ENCODE data around the gene IGSF21. TPM values are rescaled to one million over a fixed set of nuclear protein-coding genes. Genes with fewer than 3 reads are reported as not detected.

The IGSF21 gene
- total and polyA plus RNA-seq, 4 donors, result 0.31 to 1.5 (median 0.88) TPM

DNA sequence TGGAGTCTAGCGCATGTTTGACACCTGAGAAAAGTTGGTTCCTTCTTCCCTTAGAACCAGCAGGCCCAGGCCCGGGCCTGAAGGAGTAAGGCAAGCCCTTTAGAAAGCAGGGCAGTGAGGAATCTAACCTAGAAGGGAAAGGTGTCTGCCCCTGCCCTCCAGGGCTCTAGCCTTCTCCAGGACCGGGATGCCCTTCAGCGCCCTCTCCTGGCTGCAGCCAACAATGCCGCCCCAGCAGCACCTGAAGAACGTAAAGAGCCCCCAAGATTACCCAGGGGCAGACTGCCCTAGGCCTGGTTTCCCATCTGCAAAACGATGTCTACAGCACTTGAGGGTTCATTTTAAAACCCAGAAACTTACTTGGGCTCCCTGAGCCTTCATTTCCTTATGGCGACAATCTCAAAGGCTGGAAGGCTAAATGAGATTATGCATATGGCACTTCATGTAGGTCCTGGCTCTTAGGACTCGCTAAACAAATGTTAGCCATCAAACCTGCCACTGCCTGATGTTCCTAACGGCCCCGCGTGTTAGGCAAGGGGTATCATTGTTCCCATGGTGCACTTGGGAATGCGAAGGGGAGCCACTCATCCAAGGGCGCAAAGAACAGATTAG is 266.4 kb downstream of the IGSF21 start:
- Histone ChIP-seq H3K4me1 (ENCODE audit: control insufficient read depth in 4 of 4, insufficient read depth in 4 of 4, low read length in 3 of 4) (no peaks in the 10 kb centered on the region), H3K9ac (ENCODE audit: low read depth in 1 of 2, low read length in 2 of 2) (no peak overlapping the region), H3K27ac (ENCODE audit: low read depth in 1 of 2, low read length in 2 of 2) (no peak overlapping the region), H3K36me3 (ENCODE audit: control insufficient read depth in 4 of 4, insufficient read depth in 3 of 4, low read depth in 1 of 4, low read length in 3 of 4) (no peaks in the 10 kb centered on the region), H3K4me3 (ENCODE audit: low read depth in 1 of 3, low read length in 3 of 3) (no peak overlapping the region), H3K27me3 (ENCODE audit: control insufficient read depth in 4 of 4, insufficient read depth in 4 of 4, low read length in 3 of 4) (no peaks in the 10 kb centered on the region), H3K9me3 (ENCODE audit: control insufficient read depth in 4 of 4, low read length in 3 of 4) (peaks cover 0 to 1% (median 0%) of the 10 kb centered on the region in 4 donors)
- WGBS, result 59% methylated on average over 14 of the region's 14 CpGs
- DNase-seq (ENCODE audit: low spot score), result no peak
- TF ChIP-seq, protein P1, sequence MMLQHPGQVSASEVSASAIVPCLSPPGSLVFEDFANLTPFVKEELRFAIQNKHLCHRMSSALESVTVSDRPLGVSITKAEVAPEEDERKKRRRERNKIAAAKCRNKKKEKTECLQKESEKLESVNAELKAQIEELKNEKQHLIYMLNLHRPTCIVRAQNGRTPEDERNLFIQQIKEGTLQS (IDR thresholded peaks at IDR 0.05), result no peak
- TF ChIP-seq HNF4A (conservative IDR thresholded peaks at IDR 0.05), result no peak
- no peak for TF ChIP-seq RAD21 (IDR thresholded peaks at IDR 0.05)
- TF ChIP-seq, protein P2, sequence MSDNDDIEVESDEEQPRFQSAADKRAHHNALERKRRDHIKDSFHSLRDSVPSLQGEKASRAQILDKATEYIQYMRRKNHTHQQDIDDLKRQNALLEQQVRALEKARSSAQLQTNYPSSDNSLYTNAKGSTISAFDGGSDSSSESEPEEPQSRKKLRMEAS (IDR thresholded peaks at IDR 0.05), result no peak
- TF ChIP-seq YY1 (IDR thresholded peaks at IDR 0.05), result no peak
- no peak for TF ChIP-seq FOXA1 (IDR thresholded peaks at IDR 0.05)

DNA sequence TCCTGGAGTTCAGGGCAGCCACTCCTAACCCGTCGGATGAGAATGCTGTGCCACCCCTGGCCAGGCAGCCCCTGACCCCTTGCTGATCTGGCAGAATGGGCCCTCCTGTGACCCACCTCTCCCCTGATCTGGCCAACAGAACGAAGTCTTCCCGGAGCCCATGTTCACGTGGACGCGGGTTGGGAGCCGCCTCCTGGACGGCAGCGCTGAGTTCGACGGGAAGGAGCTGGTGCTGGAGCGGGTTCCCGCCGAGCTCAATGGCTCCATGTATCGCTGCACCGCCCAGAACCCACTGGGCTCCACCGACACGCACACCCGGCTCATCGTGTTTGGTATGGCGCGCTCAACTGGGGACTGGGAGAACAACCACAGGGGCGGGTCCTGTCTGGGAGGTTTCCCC is 269.1 kb downstream of the IGSF21 start:
- no peak for DNase-seq (ENCODE audit: low spot score)
- 89% methylated on average over 24 of the region's 24 CpGs for WGBS

DNA sequence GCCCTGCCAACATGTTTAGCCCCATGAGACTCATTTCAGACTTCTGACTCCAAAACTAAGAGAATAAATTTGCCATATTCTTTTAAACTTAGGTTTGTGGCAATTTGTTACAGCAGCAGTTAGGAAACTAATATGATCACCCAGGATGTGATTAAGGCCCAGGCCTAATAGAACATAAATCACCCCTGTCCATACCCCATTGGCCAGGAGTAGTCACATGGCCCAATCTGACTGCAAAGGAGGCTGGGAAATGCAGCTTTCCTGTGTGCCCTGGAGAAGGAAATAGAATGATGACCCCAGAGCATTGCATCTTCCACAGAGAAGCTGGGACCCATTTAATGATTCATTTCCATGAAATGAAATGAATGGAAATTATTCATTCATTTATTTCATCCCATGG is 272.7 kb downstream of the IGSF21 start:
- DNase-seq (ENCODE audit: low spot score), result no peak
- TF ChIP-seq TAF1 (conservative IDR thresholded peaks at IDR 0.05) (no peak), EGR1 (IDR thresholded peaks at IDR 0.05; ENCODE audit: low read depth in 2 of 2) (no peak), HNF4G (IDR thresholded peaks at IDR 0.05) (no peak), YY1 (IDR thresholded peaks at IDR 0.05) (no peak), RXRA (IDR thresholded peaks at IDR 0.05) (no peak), NR2F2 (IDR thresholded peaks at IDR 0.05) (no peak), HNF4A (conservative IDR thresholded peaks at IDR 0.05) (no peak), FOXA2 (IDR thresholded peaks at IDR 0.05) (no peak), JUND (IDR thresholded peaks at IDR 0.05) (no peak), GABPA (IDR thresholded peaks at IDR 0.05 in 1 of 2, conservative IDR thresholded peaks at IDR 0.05 in 1 of 2) (no peak), RAD21 (IDR thresholded peaks at IDR 0.05) (no peak), SP1 (IDR thresholded peaks at IDR 0.05) (no peak)
- TF ChIP-seq, protein P3, sequence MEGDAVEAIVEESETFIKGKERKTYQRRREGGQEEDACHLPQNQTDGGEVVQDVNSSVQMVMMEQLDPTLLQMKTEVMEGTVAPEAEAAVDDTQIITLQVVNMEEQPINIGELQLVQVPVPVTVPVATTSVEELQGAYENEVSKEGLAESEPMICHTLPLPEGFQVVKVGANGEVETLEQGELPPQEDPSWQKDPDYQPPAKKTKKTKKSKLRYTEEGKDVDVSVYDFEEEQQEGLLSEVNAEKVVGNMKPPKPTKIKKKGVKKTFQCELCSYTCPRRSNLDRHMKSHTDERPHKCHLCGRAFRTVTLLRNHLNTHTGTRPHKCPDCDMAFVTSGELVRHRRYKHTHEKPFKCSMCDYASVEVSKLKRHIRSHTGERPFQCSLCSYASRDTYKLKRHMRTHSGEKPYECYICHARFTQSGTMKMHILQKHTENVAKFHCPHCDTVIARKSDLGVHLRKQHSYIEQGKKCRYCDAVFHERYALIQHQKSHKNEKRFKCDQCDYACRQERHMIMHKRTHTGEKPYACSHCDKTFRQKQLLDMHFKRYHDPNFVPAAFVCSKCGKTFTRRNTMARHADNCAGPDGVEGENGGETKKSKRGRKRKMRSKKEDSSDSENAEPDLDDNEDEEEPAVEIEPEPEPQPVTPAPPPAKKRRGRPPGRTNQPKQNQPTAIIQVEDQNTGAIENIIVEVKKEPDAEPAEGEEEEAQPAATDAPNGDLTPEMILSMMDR (IDR thresholded peaks at IDR 0.05; ENCODE audit: low read depth, low read length, missing input control), result no peak
- TF ChIP-seq, protein P4, sequence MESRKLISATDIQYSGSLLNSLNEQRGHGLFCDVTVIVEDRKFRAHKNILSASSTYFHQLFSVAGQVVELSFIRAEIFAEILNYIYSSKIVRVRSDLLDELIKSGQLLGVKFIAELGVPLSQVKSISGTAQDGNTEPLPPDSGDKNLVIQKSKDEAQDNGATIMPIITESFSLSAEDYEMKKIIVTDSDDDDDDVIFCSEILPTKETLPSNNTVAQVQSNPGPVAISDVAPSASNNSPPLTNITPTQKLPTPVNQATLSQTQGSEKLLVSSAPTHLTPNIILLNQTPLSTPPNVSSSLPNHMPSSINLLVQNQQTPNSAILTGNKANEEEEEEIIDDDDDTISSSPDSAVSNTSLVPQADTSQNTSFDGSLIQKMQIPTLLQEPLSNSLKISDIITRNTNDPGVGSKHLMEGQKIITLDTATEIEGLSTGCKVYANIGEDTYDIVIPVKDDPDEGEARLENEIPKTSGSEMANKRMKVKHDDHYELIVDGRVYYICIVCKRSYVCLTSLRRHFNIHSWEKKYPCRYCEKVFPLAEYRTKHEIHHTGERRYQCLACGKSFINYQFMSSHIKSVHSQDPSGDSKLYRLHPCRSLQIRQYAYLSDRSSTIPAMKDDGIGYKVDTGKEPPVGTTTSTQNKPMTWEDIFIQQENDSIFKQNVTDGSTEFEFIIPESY (IDR thresholded peaks at IDR 0.05), result no peak
- TF ChIP-seq, protein P2 (IDR thresholded peaks at IDR 0.05), result no peak
- no peak overlapping the region for H3K9ac ChIP-seq (ENCODE audit: low read depth in 1 of 2, low read length in 2 of 2)

More for the DNA sequence above, 269.1 kb downstream of the IGSF21 start:
- Histone ChIP-seq H3K27ac (ENCODE audit: low read depth in 1 of 2, low read length in 2 of 2) (no peak overlapping the region), H3K9ac (ENCODE audit: low read depth in 1 of 2, low read length in 2 of 2) (no peak overlapping the region), H3K4me1 (ENCODE audit: control insufficient read depth in 4 of 4, insufficient read depth in 4 of 4, low read length in 3 of 4) (no peaks in the 10 kb centered on the region), H3K4me3 (ENCODE audit: low read depth in 1 of 3, low read length in 3 of 3) (no peak overlapping the region), H3K27me3 (ENCODE audit: control insufficient read depth in 4 of 4, insufficient read depth in 4 of 4, low read length in 3 of 4) (no peaks in the 10 kb centered on the region), H3K36me3 (ENCODE audit: control insufficient read depth in 4 of 4, insufficient read depth in 3 of 4, low read depth in 1 of 4, low read length in 3 of 4) (no peaks in the 10 kb centered on the region), H3K9me3 (ENCODE audit: control insufficient read depth in 4 of 4, low read length in 3 of 4) (peaks cover 0 to 2% (median 1%) of the 10 kb centered on the region in 4 donors)
- TF ChIP-seq RXRA (IDR thresholded peaks at IDR 0.05), result no peak
- TF ChIP-seq GABPA (IDR thresholded peaks at IDR 0.05 in 1 of 2, conservative IDR thresholded peaks at IDR 0.05 in 1 of 2), result no peak
- no peak for TF ChIP-seq SP1 (IDR thresholded peaks at IDR 0.05)
- no peak for TF ChIP-seq FOXA1 (IDR thresholded peaks at IDR 0.05)

More for the DNA sequence above, 272.7 kb downstream of the IGSF21 start:
- H3K9me3 ChIP-seq (ENCODE audit: control insufficient read depth in 4 of 4, low read length in 3 of 4), result peaks cover 0 to 2% (median 1%) of the 10 kb centered on the region in 4 donors
- H3K4me3 ChIP-seq (ENCODE audit: low read depth in 1 of 3, low read length in 3 of 3), result no peak overlapping the region
- no peaks in the 10 kb centered on the region for H3K36me3 ChIP-seq (ENCODE audit: control insufficient read depth in 4 of 4, insufficient read depth in 3 of 4, low read depth in 1 of 4, low read length in 3 of 4)
- no peaks in the 10 kb centered on the region for H3K27me3 ChIP-seq (ENCODE audit: control insufficient read depth in 4 of 4, insufficient read depth in 4 of 4, low read length in 3 of 4)
- H3K4me1 ChIP-seq (ENCODE audit: control insufficient read depth in 4 of 4, insufficient read depth in 4 of 4, low read length in 3 of 4), result no peaks in the 10 kb centered on the region
- no peak overlapping the region for H3K27ac ChIP-seq (ENCODE audit: low read depth in 1 of 2, low read length in 2 of 2)

Data from liver (tissue), 9 donors.